AG10803 (cell line): Measurements from ENCODE around the gene TBC1D22A.

ENCODE experiments used
- DNase-seq: peaks from one replicate; pipeline ENCODE4 v3.0.0; 2010; ENCODE audit warnings: low read depth
- H3K4me3 ChIP-seq: 2 replicates; pipeline ENCODE4 v1.5.1; 2011; ENCODE audit warnings: mild to moderate bottlenecking, low read length, control low read depth
- TF ChIP-seq, protein P1 (sequence below): conservative IDR thresholded peaks from 2 replicates; pipeline ENCODE4 v1.5.1; 2011; ENCODE audit warnings: mild to moderate bottlenecking, low read length, control low read depth, inconsistent platforms

The TBC1D22A gene

DNA sequence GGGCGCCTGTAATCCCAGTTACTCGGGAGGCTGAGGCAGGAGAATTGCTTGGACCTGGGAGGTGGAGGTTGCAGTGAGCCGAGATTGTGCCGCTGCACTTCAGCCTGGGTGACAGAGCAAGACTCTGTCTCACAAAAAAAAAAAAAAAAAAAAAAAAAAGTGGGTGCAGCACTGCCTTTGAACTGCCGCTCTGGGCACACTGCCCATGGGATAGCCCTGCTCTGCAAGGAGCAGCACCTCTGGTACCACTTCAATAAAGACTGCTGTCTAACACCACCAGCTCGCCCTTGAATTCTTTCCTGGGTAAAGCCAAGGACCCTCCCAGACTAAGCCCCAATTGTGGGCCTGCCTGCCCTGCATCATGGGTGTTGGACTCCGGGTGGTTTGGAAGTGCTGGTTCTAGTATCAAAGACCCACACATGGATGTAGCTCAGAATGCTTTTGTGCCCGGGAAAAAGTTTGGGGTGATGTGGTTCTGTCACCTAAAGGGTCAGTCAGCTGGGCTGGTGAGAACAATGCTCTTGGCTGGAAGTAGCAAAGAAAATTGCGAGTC, 444.3 kb downstream of the TBC1D22A start:
- DNase-seq, result no peak
- TF ChIP-seq, protein P1, sequence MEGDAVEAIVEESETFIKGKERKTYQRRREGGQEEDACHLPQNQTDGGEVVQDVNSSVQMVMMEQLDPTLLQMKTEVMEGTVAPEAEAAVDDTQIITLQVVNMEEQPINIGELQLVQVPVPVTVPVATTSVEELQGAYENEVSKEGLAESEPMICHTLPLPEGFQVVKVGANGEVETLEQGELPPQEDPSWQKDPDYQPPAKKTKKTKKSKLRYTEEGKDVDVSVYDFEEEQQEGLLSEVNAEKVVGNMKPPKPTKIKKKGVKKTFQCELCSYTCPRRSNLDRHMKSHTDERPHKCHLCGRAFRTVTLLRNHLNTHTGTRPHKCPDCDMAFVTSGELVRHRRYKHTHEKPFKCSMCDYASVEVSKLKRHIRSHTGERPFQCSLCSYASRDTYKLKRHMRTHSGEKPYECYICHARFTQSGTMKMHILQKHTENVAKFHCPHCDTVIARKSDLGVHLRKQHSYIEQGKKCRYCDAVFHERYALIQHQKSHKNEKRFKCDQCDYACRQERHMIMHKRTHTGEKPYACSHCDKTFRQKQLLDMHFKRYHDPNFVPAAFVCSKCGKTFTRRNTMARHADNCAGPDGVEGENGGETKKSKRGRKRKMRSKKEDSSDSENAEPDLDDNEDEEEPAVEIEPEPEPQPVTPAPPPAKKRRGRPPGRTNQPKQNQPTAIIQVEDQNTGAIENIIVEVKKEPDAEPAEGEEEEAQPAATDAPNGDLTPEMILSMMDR, result no peak
- no peak overlapping the region for H3K4me3 ChIP-seq

- TF ChIP-seq, protein P1, result no peak
- no peak overlapping the region for H3K4me3 ChIP-seq
- DNase-seq, result no peak
Observed at GRCh38 chr22:47207387-47207786, 444.9 kb downstream of the TBC1D22A start.

DNA sequence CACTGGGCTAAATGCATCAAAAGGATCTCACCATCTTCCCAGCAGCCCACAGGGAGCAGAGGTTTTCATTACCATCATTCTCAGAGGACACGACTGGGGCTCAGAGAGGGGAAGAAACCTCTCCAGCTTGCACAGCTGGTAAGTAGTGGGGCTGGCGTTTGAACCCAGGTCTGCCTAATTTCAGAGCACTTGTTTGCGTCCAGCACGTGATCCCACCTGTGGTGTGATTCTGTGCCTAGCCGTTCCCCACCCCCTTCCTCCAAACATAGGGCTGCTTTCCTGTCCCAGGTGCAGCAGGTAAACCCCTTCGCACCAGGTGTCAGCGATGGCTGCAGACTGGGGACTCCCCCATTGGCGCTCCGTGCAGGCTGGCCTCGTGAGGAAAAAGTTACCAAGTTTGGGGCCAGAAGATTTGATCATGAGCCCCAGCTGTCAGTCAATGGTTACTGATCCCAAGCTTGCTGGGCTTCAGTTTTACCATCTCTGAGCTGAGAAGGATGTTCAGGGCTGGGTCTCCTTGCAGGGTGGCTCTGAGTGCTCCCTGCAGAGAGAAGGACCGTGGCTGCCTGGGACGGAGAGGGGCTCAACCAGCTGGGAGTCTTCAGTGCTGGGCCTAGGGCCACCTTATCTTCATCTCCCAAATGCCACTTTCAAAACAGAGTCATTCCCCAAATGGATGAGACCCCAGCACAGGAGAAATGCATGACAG, 445.6 kb downstream of the TBC1D22A start:
- TF ChIP-seq, protein P1, result no peak
- no peak overlapping the region for H3K4me3 ChIP-seq
- no peak for DNase-seq

DNA sequence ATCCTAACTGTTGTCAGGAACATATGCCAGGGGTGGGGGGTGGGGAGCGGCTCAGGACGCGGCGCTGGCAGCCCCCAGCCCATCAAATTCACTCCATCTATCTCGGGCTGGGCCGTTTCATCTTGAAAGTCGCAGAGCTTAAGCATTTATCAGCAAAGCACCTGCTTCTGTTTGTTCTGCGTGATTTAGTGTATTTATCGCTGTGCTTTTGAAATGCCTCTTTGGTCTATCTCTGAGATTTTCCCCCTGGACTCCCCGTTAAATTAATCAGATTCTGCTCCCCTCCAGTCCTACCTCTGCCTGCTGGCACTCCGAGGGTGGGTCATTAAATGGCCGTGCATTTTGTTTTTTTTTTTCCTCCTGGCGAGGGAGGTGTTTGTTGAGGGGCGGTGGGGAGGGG, 446.2 kb downstream of the TBC1D22A start:
- no peak overlapping the region for H3K4me3 ChIP-seq
- TF ChIP-seq, protein P1, result no peak
- DNase-seq, result no peak

GRCh38 chr22:47209040-47209514, 446.6 kb downstream of the TBC1D22A start:
- TF ChIP-seq, protein P1, result no peak
- no peak overlapping the region for H3K4me3 ChIP-seq
- no peak for DNase-seq

DNA sequence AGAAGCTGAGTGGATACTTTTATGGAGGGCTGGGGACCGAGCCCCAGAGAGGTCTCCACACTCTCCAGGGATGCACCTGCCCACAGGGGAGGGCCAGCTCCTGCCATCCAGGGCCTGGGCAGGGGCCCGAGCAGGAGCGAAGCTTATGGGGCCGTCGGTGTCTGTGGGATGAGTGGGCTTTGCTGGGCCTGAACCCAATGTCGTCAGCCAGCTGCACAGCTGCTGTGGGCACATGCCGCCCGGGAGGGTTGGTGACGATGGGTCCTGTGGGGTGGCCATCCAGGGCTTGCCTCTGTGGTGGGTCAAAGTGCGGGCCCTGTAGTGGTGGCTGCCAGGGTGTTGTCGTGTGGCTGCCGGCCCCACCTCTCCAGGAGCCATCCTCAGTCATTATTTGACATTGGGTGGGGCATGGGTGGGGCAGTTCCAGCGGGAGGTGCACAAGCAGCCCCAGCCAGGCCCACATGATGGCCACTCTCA, 447.1 kb downstream of the TBC1D22A start:
- no peak for DNase-seq
- TF ChIP-seq, protein P1, result no peak
- no peak overlapping the region for H3K4me3 ChIP-seq

DNA sequence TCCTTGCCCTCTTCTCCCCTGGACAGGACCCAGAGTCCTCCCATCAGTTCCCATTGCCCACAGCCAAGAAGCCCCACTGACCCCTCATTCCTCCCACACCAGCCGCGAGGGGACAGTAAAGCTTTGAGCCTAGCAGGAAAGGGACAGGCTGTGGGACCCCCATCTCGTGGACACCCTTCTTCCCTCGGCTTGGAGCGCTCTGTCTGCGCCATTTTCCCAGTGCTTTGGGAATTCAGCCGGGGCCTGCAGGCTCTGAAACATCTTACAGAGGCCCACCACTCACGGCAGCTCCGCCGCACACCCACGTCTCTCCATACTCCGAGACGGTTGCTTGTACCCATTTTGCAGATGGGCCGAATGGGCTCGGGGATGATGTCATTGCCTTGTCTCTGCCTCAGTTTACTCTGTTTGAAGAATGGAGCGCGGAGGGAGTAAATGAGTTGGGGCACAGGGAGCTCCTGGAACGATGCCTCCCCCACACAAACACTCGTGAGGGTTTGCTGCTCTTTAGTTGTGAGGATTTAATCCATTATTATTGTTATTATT, 447.7 kb downstream of the TBC1D22A start:
- no peak for DNase-seq
- H3K4me3 ChIP-seq, result no peak overlapping the region
- TF ChIP-seq, protein P1, result no peak
